ENCODE measurements around the gene DHRS4. TPM values are rescaled to one million over a fixed set of nuclear protein-coding genes. Genes with fewer than 3 reads are reported as not detected.

The DHRS4 gene
- total and polyA plus RNA-seq, 2 of the 13 experiments (the other 11 are each of a cell fraction or from before 2014, with no cell fraction given): 23.9 to 45.1 TPM

- TF ChIP-seq DNMT3B (CRISPR knock-in tag; conservative IDR thresholded peaks at IDR 0.05): peak; percentile 78
- TF ChIP-seq AGO1 (IDR thresholded peaks at IDR 0.05; ENCODE audit: low read depth, low read length, poor library complexity, severe bottlenecking): no peak
- peak; percentile 62 for TF ChIP-seq ASH2L (IDR thresholded peaks at IDR 0.05; ENCODE audit: insufficient read length, low read depth, low read length)
- no peak for TF ChIP-seq AKNA (CRISPR knock-in tag; IDR thresholded peaks at IDR 0.05; ENCODE audit: borderline replicate concordance)
- peak; percentile 52; the same call in 1 of the 2 replicates for TF ChIP-seq CEBPG (CRISPR knock-in tag; IDR thresholded peaks at IDR 0.05)
- TF ChIP-seq ZNF44 (CRISPR knock-in tag; IDR thresholded peaks at IDR 0.05): 0 out of 2 replicates have a peak, but pooled peaks have one; percentile 34
- TF ChIP-seq MTF1 (CRISPR knock-in tag; IDR thresholded peaks at IDR 0.05): no peak
- no peak for TF ChIP-seq DRAP1 (CRISPR knock-in tag; IDR thresholded peaks at IDR 0.05)
- 0 out of 2 replicates have a peak, but pooled peaks have one; percentile 23 for TF ChIP-seq KLF9 (CRISPR knock-in tag; IDR thresholded peaks at IDR 0.05; ENCODE audit: low read depth)
- TF ChIP-seq PHF8 (CRISPR knock-in tag; IDR thresholded peaks at IDR 0.05): peak; percentile 21; the same call in 1 of the 2 replicates
- 0 out of 2 replicates have a peak, but pooled peaks have one; percentile 26 for TF ChIP-seq ELF3 (CRISPR knock-in tag; IDR thresholded peaks at IDR 0.05)
- peak; percentile 74 for TF ChIP-seq KDM2A (CRISPR knock-in tag; IDR thresholded peaks at IDR 0.05; ENCODE audit: borderline replicate concordance, low read depth)
- TF ChIP-seq IKZF5 (CRISPR knock-in tag; IDR thresholded peaks at IDR 0.05): 0 out of 2 replicates have a peak, but pooled peaks have one; percentile 64
- TF ChIP-seq ARNT2 (CRISPR knock-in tag; IDR thresholded peaks at IDR 0.05; ENCODE audit: low read depth): no peak
- peak; percentile 21; the same call in 1 of the 2 replicates for TF ChIP-seq SP5 (CRISPR knock-in tag; IDR thresholded peaks at IDR 0.05; ENCODE audit: borderline replicate concordance, low read depth)
- TF ChIP-seq FOSL2 (CRISPR knock-in tag; IDR thresholded peaks at IDR 0.05): peak; percentile 88
- TF ChIP-seq ZBTB26 (CRISPR knock-in tag; IDR thresholded peaks at IDR 0.05; ENCODE audit: borderline replicate concordance): peak; percentile 46; the same call in 1 of the 2 replicates
- TF ChIP-seq MTERF4 (CRISPR knock-in tag; IDR thresholded peaks at IDR 0.05): 0 out of 2 replicates have a peak, but pooled peaks have one; percentile 49
- TF ChIP-seq ZNF350 (CRISPR knock-in tag; IDR thresholded peaks at IDR 0.05; ENCODE audit: borderline replicate concordance, low read depth): peak; percentile 42; the same call in 1 of the 2 replicates
- peak; percentile 78; the same call in 1 of the 2 replicates for TF ChIP-seq ZBTB7B (CRISPR knock-in tag; IDR thresholded peaks at IDR 0.05)
- TF ChIP-seq JARID2 (CRISPR knock-in tag; IDR thresholded peaks at IDR 0.05; ENCODE audit: insufficient replicate concordance): peak; percentile 70
- TF ChIP-seq MIXL1 (CRISPR knock-in tag; IDR thresholded peaks at IDR 0.05): peak; percentile 68; the same call in 1 of the 2 replicates
- TF ChIP-seq RELA (CRISPR knock-in tag; IDR thresholded peaks at IDR 0.05): peak; percentile 75; the same call in 1 of the 2 replicates
These were observed 23.7 kb upstream of the DHRS4 start (continued) for GRCh38 chr14:23929822-23930294.
